ENCODE data around the gene PPP3CA.

PPP3CA gene

DNA sequence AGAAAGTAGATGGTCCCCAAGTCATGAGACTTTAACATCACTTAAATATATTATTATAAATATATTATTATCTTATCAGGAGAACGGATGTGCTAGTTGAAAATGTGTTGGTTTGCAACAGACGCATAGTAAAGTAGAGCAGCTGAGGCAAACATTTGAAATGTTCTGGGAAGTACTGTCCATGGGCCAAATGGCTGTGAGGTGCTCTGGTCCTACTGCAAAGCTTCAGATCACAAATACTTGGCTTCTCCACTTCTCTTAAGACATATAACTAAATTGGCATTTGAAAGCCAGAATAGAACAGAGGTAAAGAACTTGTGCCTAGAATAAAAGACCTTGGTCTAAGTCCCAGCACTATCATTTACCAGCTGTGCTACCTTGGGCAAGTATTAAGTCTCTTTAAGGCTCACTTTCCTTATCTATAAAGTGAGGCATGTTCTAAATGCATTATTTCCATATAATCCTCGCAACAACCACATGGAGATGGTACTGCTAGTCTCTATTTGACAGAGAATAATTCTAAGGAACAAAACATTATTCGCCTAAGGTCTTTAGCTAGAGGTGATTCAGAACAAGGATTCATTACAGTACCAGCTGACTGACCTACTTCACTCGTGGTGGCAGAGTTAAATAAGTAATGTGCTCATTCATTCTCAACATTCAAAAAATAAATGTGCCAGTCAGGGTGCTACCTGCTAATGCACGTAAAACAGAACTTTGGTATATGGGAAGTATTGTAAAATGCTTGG lies 297.1 kb downstream of the PPP3CA start:
- no peak for DNase-seq (ENCODE audit: low spot score)

DNA sequence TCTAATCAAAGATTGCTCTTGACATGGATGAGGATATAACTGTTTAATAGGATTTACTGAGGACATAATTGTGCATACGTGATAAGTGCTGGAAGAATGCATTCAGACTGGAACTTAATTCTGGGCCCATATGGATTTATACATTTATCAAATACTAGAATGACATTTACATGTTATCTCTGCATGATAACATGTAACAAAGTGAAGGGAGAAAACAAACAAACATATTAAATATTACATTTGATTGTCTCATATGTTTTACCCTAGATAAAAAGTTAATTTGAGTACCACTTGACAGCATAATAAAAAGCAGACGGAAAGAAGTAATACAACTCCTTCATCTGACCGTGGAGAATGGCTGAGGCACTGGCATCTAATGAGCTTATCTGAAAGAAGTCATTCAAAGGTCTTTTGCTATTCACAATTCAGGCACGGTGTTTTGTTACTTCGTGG lies 297.8 kb downstream of the PPP3CA start:
- no peak for DNase-seq (ENCODE audit: low spot score)

DNA sequence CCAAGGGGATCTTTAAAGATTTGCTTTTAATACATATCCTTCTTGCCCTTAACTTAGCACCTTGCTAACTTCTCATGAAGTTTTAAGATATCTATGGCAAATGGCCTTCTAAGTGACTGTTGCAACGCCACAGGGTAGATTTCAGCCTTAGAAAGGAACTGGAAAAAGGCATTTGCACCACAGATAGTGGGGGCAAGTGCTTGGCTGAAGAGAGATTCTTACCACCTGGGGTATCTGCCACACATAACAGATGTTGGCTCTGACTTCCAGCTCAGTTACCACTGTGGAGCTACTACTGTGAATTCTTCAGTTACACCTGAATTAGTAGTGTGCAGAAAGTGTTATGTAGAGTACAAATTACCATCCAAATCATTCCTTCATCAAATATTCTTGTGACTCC lies 302.6 kb downstream of the PPP3CA start:
- no peak for DNase-seq (ENCODE audit: low spot score)

DNA sequence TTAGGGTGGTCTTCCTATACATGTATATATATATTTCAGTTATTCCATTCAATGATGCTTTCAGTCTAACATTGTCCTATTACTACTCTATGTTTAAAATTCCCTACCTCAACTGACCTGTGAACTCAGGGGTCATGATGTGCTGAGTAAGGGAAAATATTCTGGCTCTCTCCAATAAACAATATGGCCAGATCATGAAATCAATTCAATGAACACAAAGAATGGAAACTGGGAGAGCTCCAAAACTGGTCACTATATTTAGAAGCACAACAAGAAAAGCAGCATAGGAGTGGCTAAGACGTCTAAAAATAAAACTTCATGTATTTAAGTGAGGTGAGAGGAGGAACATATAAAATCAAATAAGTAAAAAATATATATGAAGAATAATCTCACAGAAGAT lies 304.5 kb downstream of the PPP3CA start:
- no peak for DNase-seq (ENCODE audit: low spot score)

DNA sequence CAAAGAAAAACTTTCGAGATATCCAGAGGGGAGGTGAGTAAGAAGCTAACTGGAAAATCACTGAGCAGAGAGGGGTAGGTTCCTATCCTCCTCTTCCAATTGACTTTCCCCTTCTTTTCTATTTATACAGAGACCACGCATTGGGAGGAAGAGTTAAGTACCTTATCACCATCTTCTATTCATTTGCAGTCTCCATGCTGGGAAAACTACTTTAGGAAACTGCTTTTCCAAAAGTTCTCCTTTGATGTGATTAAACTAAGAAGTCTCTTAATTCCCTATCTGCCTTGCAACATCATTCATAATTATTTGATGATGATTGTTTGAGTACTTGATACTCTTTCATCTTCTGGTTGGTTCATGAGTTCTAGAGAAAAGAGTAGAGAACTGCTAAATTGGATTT lies 306.6 kb downstream of the PPP3CA start:
- DNase-seq (ENCODE audit: low spot score) = no peak

DNA sequence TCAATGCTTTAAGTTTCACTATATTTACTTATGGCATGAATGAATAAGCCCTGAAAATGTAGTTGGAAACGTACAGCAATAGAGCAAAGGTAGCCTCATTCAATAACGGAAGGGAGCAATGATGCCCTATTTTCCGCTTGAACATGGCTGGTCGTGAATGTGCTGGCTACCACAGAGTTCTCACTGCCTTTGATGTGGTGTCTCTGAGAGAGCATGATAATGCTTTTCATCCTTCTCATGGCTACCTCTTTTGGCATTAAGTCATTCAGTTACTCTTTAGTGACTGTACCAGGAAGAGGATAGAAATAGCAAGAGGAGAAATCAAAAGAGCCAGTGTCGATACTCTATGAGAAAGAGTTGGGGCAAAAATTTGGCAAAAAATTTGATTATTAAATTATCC lies 308.0 kb downstream of the PPP3CA start:
- peak; percentile 91 for DNase-seq (ENCODE audit: low spot score)

DNA sequence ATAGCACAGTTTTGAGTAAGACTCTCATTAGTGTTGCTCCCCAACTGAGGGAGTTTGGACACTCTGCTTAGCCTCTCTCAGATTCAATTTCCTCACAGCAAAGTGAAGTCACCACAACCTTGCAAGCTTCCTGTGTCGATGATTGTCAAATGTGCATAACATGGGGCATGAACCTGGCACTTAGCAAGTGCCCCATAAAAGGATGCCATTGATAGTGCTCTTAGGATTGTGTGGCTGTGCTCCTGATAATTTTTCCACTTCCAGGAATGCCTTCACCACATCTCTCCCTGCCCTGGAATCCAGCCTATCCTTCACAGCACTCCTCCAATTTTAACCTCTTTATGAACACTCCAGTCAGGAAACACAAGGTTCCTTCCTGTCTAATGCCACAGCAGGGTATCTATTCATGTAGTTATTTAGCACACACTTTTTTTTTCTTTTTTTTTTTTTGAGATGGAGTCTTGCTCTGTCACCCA lies 309.4 kb downstream of the PPP3CA start:
- DNase-seq (ENCODE audit: low spot score) = no peak

DNA sequence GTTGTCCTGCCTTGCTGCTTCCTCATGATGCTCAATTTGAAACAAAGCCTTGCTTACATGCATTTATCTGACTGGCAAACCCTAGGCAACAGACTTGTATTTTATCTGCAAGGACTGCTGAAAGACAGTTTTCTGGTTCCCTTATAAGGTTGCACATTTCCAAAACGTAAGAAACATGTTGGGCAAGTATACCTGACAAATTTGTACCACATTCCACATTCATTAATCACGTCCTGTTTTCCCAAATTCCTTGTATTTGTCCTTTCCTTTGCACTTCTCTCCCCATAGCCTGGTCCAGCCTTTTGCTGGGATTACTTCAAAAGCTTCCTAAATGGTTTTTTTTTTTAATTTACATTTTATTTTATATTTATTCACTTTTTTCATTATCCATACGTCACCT lies 310.1 kb downstream of the PPP3CA start:
- no peak for DNase-seq (ENCODE audit: low spot score)

DNA sequence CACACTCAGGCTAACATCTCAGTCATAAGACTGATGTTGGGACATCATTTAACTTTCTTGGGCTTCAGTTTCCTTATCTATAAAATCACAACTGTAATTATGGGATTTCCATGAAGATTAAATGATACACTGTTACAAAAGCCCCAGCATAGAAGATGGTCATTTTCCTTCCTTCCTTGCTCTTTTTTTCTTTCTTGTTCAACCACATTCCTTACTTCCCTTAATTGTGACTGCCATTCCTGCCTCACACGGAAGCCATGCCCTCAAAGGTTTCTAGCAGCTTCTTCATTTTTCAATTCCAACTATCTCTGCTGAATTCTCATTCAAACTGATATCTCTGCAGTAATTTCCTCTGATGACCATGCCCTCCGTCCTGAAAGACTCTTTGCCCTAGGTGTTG lies 311.8 kb downstream of the PPP3CA start:
- DNase-seq (ENCODE audit: low spot score) = no peak

DNA sequence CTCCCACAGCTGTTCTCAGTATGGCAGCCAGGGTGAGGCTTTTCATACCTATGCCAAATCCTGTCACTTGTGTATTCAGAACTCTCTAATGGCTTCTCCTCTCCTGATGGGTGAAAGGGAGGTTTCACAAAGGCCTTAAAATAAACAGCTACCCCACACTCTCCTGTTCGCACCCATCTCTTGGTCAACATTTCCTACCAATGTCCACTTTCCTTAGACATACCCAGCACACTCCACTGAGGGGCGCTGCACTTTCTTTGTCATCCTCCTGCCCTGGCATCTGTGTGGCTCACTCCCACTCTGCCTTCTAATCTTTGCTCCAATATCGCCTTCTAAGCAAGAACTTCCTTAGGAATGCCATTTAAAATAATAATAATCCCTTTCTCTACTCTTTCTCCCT lies 313.3 kb downstream of the PPP3CA start:
- no peak for DNase-seq (ENCODE audit: low spot score)

DNA sequence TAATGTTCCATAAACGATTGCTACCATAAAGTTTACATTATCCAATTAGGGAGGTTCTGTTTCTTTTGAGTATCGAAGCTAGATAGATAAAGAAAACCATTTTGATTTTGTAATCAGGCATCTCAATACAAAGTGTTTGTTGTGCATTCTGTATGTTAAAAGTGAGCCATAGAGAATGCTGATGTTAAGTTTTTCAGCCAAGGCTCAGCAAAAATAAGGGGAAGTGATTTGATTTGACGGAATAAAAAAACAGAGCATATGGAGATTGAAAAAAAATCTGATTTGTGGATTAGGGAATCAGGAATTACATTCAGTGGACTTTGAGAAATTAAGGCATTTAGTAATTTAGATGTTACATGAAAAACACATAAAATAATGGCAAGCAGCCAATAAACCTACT lies 314.8 kb downstream of the PPP3CA start:
- DNase-seq (ENCODE audit: low spot score) = no peak

DNA sequence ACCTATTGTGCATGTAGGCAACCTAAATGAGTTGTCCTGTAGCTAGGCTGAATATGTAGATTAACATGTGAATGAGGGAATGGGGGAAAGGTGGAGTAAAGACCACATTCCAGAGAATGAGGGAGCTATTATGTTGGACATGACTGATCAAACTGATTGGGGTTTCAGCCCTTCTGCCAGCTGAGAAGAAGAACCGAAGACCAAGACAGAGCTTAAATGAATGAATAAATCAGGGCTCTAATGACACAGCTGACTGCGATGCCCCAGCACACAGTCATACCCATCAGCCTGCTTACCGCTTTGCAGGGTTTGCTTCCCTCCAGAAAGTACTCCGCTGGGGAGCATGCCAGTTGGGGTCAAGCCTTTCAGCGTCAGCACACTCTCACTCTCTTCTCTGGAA lies 315.4 kb downstream of the PPP3CA start:
- DNase-seq (ENCODE audit: low spot score) = no peak

DNA sequence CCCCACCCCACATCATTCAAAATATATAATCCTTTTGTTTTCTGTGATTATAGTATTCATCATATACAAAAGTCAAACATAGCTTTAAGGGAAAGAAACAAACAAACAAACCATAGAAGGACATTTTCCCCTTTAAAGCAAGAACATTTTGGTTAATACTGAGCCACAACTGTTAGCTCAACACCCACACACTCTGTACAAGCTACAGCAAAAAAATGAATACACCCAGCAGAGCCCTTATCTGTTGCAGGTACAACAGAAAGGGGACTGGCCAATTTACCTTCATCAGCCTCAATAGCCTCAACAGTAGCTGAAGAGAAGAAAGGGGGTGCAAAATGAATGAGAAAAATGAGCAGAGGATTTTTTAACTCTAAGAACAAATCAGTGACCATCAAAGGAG lies 318.4 kb downstream of the PPP3CA start:
- no peak for DNase-seq (ENCODE audit: low spot score)

DNA sequence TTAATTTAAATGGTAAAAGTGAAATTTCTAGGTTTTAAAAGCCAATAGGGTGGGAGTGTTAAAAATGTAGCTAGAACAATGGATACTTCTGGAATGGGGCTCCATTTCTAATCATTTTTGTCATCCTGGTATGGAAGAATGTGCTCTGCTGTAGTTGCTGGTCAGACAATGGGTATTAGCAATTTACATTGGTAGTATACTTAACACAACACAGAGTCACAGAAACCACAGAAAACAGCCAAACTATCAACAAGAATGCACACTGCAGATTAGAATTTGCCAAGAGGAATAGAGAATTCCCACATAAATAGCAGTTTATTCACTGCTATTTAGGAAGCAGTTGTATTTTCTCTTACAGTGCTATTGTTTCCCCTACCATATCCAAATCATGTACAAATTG lies 319.6 kb downstream of the PPP3CA start:
- no peak for DNase-seq (ENCODE audit: low spot score)

DNA sequence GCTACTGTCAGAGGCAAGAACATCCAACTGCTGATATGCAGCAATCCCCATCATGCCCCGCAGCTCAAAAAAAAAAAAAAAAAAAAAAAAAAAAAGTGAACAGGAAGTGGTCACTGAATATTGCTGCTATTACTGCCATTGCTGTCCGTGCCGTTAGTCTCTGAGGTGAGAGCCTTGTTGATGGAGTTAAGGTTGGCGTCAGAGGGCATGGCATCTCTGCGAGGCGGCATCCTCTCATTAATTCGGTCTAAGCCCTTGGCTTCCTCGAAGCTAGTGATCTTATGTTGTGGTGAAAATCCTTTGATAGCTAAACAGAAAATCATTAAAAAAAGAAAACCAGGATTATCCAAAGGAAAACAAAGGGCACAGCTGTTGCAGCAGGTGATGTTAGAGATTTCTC lies 321.6 kb downstream of the PPP3CA start:
- DNase-seq (ENCODE audit: low spot score) = peak; percentile 53

DNA sequence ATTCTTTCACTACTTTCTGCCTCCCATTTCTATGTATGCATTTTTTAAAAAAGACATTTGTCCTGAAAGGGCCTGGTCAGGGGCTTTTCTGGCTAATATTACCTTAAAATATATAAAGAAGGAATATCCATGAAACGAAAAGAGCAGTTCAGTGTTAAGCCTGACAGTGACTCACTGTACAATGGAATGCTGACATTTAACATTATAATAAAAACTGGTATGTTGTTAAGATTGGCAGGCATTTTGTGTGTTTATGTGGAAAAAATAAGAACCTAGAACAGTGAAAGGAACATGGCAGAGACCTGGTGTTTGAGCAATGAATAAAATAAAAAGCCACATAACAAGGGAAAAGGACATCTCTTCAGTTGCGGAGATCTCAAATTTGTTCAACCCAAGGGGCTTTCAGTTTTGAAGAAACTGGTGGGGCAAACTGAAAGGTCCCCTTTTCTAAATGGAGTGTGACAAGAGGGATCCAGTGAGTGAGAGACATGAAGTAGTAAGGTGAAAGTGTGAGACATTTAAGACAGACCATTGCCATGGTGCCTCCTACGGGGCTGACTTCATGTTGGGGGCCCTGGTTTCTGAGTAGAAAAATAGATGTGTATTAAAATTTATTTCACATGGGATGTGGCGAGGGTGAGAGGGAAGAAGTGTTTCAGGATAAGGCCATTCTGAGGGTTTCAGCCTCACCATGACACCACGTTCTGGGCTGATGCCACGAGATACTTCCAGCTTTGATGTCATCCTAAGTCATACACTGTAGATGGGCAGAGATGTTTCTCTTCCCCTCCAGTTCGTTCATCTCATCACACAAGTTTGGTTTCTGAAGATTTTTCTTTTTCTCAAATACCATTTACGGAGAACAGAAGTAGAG lies 324.9 kb downstream of the PPP3CA start:
- DNase-seq (ENCODE audit: low spot score) = no peak

DNA sequence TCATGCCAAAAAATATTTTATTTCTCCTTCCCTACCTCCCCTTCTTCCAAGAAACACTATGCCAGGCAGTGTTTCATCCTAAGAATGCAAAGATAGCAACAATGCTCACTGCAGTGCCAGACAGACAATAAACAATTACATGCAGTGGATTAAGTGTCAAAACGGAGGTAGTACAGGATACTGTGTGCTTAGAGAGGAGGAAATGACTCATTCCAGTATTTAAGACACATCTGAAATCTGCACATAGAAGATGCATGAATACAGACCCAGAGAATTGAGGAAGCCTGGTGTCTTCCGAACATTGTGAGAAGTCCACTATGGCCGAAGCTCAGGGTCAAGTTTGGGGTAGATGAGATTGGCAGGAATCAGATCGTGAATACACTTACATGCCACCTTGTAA lies 326.4 kb downstream of the PPP3CA start:
- DNase-seq (ENCODE audit: low spot score) = peak; percentile 43

DNA sequence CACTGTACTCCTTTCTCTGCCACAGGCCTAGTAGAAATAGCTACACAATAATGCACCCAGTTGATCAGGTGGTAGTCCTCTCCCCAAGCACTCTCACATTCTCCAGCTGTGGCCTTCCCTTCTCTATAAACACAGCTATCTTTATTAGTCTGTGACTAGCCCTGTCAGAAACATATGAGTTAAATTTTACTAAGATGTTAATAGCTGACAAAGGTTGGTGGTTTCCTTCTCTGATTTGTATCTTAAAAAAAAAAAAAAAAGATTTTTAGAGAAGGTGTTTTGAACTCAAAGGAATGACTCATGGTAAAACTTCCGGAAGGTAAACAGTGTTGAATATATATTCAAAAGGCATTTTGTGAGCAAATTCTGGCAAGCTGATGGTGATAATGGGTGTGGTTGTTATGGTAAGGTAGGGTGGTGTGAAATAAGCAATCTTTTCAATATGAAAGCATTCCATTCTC lies 327.4 kb downstream of the PPP3CA start:
- peak; percentile 78 for DNase-seq (ENCODE audit: low spot score)

DNA sequence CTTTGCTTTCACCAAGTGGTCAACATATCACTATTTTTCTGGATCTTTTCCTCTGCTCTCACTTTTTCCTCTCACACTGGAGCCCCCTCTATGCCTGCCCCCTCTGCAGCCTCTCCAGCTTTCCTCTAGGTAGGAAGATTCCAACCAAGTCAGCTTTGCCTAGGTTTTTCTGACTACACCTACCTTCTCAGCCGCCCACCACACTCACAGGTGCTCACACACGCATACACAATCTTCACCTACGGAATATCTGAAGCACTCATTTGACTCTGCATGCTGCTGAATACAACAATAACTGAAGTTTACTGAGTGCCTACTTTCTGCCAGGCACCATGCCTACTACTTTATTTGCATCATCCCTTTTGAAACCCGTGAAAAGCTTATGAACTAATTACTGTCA lies 328.0 kb downstream of the PPP3CA start:
- no peak for DNase-seq (ENCODE audit: low spot score)

DNA sequence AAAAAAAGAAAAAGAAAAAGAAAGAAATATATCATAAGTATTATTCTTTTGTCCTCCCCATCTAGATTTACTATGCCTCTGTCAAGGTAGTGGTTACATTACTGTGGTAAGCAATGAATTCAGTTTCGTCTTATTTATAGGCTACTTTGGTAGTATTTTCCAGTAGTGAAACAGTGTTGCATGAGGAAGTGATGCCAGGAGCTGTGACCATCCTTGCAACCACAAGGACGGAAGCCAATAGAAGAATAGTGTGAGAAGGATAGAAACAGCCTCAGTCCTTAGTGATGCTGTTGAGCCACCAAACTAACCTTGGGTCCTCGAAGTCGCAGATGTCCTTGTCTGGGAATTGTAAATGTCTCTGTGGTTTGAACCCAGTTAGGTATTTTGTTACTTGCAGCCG lies 328.5 kb downstream of the PPP3CA start:
- no peak for DNase-seq (ENCODE audit: low spot score)

DNA sequence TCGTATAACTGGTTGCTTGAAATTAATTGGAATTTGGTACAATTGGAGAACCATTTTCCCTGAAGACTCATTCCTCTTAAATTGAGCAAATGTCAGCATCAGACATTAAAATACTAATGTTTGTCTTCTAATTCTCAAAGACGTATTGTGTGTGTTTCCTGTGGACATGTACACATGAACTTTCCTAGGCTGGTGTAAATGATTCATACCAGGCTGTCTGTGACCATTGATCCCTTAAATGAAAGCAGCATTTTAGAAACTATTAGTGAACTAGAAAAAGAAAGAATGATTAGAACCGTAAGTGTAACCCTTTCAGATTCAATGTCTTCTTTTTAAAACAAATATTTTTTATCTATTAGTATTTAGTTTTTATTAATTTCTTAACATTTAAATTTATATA lies 332.9 kb downstream of the PPP3CA start:
- no peak for DNase-seq (ENCODE audit: low spot score)

DNA sequence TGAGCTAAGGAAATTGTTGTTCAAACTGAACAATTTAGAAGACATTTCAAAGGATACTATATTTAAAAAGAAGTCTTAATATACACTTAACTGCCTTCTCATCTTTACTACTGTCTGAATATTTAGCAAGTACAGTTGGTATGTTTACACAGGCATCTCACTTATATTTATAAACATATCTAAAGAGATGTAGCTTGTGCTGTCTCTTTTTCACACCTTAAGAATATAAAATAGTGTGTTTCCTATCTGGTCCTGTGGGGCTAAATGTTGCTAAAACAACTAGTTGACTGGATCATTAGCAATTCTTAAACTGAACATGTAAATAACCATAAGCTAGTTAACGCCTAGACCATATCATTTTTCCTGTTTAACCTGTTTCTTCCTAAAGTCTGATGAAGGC lies 336.3 kb downstream of the PPP3CA start:
- DNase-seq (ENCODE audit: low spot score) = no peak

DNA sequence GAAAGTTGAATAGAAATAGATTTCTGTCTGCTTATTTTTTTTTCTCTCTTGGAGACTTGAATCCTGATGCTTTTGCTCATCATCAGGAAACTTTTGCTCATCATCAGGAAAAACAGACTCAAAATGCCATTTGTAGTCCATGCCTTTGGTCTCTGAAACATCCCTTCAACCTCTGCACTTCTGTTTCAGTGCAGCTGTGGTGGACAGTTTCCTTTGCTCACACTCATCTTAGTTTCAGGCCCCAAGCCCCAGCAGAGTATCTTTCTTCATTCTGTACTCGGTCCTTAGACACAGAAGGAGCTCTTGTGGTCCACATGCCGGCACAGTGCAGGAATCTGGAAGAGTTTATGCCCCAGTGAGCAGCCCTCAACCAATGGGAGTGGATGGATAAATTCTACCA lies 337.9 kb downstream of the PPP3CA start:
- no peak for DNase-seq (ENCODE audit: low spot score)
